IPS-18a (cell line): ENCODE measurements around the gene MB.

Experiments used
- H3K27ac ChIP-seq: one replicate; pipeline ENCODE4 v1.5.1; 2013; ENCODE audit warnings: low read length
- H3K27me3 ChIP-seq: one replicate; pipeline ENCODE4 v1.6.1; 2013; ENCODE audit warnings: mild to moderate bottlenecking, low read length; ENCODE audit not compliant: control insufficient read depth, insufficient read depth
- H3K36me3 ChIP-seq: one replicate; pipeline ENCODE4 v1.6.1; 2013; ENCODE audit warnings: low read depth, low read length; ENCODE audit not compliant: control insufficient read depth
- H3K4me1 ChIP-seq: one replicate; pipeline ENCODE4 v1.6.1; 2013; ENCODE audit warnings: low read depth, low read length; ENCODE audit not compliant: control insufficient read depth
- H3K4me3 ChIP-seq: one replicate; pipeline ENCODE4 v1.5.1; 2013; ENCODE audit warnings: low read length
- H3K9ac ChIP-seq: one replicate; pipeline ENCODE4 v1.6.1; 2013; ENCODE audit warnings: mild to moderate bottlenecking, low read length, moderate library complexity
- H3K9me3 ChIP-seq: one replicate; pipeline ENCODE4 v1.6.1; 2013; ENCODE audit warnings: low read depth, low read length; ENCODE audit not compliant: control insufficient read depth

Gene MB

DNA sequence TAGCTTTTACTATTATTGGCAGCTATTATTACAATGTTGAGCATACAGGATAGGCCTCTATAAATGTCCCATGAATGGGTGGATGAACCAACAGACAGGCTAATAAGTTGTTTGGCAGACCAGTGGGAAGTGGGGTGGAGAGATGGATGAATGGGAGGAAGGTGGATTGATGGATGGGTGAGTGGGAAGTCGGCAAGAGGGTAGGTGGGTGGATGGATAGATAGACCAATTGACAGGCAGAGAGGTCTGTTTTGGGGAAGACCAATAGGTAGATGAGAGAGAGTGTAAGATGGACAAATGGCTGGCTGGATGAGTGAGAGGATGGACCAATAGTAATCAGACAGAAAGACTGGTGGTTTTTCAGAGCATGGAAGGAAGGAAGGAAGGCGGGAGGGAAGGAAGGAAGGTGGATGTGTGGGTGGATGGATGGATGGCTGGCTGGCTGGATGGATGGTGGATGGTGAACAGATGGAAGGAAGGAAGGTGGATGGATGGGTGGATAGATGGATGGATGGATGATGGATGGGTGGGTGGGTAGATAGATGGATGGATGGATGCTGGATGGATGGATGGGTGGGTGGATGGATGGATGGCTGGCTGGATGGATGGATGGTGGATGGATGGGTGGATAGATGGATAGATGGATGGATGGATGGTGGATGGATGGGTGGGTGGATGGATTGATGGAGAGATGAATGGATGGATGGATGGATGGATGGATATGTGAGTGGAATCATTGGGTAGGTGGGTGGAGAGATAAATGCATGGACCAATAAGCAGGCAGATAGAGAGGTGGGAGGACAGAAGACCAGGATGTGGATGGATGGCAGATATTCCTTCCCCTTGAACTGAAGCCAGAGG lies 39.1 kb downstream of the MB start:
- Histone ChIP-seq H3K27ac (no peak overlapping the region), H3K9me3 (no peaks in the 10 kb centered on the region), H3K4me1 (no peaks in the 10 kb centered on the region), H3K36me3 (no peaks in the 10 kb centered on the region), H3K9ac (no peak overlapping the region), H3K27me3 (no peaks in the 10 kb centered on the region), H3K4me3 (no peak overlapping the region)

DNA sequence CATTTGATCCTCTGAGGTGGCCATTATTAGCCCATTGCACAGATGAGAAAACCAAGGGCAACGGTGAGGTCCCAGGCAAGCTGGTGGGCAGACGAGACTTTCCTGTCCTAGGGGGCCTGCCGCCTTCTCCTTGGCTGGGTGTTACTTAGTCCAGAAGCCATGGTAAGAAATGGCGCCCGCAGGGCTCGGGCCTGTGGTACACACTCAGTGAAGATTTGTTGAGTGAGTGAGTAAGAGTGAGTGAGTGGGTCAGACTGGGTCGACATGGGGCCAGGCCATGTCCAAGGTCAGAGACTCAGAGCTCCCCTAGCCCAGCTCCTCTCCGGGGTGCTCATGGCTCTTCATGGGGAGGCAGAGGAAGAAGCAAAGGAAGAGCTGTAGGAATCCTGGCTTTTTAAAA lies 40.5 kb downstream of the MB start:
- no peak overlapping the region for H3K4me3 ChIP-seq
- H3K27ac ChIP-seq = no peak overlapping the region
- H3K27me3 ChIP-seq = no peaks in the 10 kb centered on the region
- H3K36me3 ChIP-seq = no peaks in the 10 kb centered on the region
- H3K9ac ChIP-seq = no peak overlapping the region
- H3K4me1 ChIP-seq = no peaks in the 10 kb centered on the region
- no peaks in the 10 kb centered on the region for H3K9me3 ChIP-seq

GRCh38 chr22:35575116-35575748 lies 41.9 kb downstream of the MB start:
- Histone ChIP-seq H3K27me3 (no peaks in the 10 kb centered on the region), H3K36me3 (no peaks in the 10 kb centered on the region), H3K9ac (no peak overlapping the region), H3K9me3 (no peaks in the 10 kb centered on the region), H3K4me1 (no peaks in the 10 kb centered on the region), H3K27ac (no peak overlapping the region), H3K4me3 (no peak overlapping the region)

DNA sequence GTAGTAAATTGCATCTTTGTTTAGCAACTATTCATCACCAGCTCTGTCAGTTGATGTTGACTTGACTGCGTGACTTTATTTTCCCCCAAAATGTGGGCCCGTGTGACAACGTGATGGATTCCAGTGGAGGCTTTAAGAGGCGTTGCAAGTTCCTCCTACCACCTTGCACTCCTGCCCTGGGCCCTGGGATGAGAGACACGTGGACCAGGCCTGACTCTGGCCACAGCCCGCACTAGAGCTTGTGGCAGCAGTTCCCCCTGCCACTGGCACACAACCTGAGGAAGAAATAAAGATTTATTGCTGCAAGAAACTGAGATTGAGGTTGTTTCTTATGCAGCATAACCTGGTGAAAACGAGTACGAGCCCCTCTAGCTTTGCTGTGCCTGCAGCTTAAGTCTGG lies 44.6 kb downstream of the MB start:
- H3K4me3 ChIP-seq = no peak overlapping the region
- no peaks in the 10 kb centered on the region for H3K9me3 ChIP-seq
- no peak overlapping the region for H3K27ac ChIP-seq
- no peaks in the 10 kb centered on the region for H3K36me3 ChIP-seq
- no peaks in the 10 kb centered on the region for H3K27me3 ChIP-seq
- H3K4me1 ChIP-seq = no peaks in the 10 kb centered on the region
- no peak overlapping the region for H3K9ac ChIP-seq

- no peak overlapping the region for H3K4me3 ChIP-seq
- peaks cover 2% of the 10 kb centered on the region for H3K4me1 ChIP-seq
- no peaks in the 10 kb centered on the region for H3K27me3 ChIP-seq
- no peak overlapping the region for H3K9ac ChIP-seq
- no peak overlapping the region for H3K27ac ChIP-seq
- H3K36me3 ChIP-seq = no peaks in the 10 kb centered on the region
- H3K9me3 ChIP-seq = no peaks in the 10 kb centered on the region
These were observed 46.4 kb downstream of the MB start for GRCh38 chr22:35570686-35571194.

DNA sequence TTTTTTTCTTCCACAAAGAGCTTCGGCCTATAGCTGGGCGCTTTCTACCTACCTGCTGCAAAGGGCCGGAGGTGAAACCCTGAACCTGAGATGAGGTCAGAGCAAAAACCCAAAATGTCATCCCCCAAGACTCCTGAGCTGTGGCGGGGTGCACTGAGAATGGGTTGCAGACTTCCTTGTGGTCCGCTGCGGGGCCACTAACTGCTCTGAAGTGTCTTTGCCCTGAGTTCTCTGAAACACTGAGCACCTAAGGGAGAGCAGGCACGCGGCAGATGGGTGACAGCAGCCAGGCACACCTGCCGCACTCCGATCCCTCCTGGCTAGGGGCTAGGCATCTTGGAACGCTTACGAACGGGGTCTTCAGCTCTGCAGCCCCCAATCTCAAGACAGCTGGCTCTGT lies 47.2 kb downstream of the MB start:
- no peaks in the 10 kb centered on the region for H3K9me3 ChIP-seq
- H3K27ac ChIP-seq = no peak overlapping the region
- H3K4me3 ChIP-seq = no peak overlapping the region
- peaks cover 4% of the 10 kb centered on the region for H3K4me1 ChIP-seq
- H3K27me3 ChIP-seq = no peaks in the 10 kb centered on the region
- no peak overlapping the region for H3K9ac ChIP-seq
- H3K36me3 ChIP-seq = no peaks in the 10 kb centered on the region

GRCh38 chr22:35568751-35569739 lies 48.1 kb downstream of the MB start:
- no peak overlapping the region for H3K4me3 ChIP-seq
- H3K9ac ChIP-seq = no peak overlapping the region
- no peaks in the 10 kb centered on the region for H3K9me3 ChIP-seq
- no peaks in the 10 kb centered on the region for H3K36me3 ChIP-seq
- no peak overlapping the region for H3K27ac ChIP-seq
- H3K27me3 ChIP-seq = no peaks in the 10 kb centered on the region
- peaks cover 4% of the 10 kb centered on the region for H3K4me1 ChIP-seq

GRCh38 chr22:35567351-35568141 lies 49.6 kb downstream of the MB start:
- Histone ChIP-seq H3K27me3 (no peaks in the 10 kb centered on the region), H3K9me3 (no peaks in the 10 kb centered on the region), H3K4me3 (no peak overlapping the region), H3K9ac (no peak overlapping the region), H3K36me3 (no peaks in the 10 kb centered on the region), H3K27ac (no peak overlapping the region), H3K4me1 (peaks cover 4% of the 10 kb centered on the region)

DNA sequence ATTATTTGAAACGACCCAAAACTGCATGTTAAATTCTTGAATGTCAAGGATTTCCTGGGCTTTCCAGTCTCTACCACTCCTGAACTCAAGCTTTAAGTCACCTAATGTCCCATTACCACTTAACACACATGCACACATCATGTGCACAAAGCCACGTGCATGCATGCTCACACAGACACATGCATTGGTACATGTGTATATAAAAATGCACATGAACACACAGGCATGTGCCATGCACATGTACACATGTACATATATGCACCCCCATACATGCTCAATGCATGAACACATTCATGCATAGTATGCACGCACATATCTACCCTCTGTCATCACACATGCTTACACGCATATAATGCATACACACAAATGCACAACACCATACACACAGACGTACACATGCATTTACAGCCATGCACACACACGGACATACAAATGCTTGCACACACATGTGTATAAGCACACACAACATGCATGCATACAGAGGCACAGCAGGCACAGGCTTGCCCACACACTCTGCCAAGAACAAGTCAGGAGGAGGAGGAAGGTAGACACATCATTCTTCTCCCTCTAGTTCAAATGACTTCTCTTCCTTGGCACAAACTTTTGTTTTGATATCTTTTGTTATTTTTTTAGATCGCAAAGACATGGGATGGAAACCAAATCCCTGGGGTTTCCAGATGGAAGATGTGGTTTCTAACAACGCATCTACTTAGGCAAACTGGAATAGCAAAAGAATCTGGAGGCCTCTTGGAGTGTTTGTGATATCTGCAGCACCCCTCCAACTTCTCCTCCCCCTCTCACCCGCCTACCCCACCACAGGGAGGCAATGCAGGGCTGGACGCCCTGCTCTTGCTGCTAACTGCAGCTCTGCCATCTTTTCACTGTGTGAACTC lies 51.9 kb downstream of the MB start:
- H3K27ac ChIP-seq = no peak overlapping the region
- H3K9ac ChIP-seq = no peak overlapping the region
- peaks cover 8% of the 10 kb centered on the region for H3K4me1 ChIP-seq
- no peaks in the 10 kb centered on the region for H3K36me3 ChIP-seq
- H3K9me3 ChIP-seq = no peaks in the 10 kb centered on the region
- no peaks in the 10 kb centered on the region for H3K27me3 ChIP-seq
- H3K4me3 ChIP-seq = no peak overlapping the region

DNA sequence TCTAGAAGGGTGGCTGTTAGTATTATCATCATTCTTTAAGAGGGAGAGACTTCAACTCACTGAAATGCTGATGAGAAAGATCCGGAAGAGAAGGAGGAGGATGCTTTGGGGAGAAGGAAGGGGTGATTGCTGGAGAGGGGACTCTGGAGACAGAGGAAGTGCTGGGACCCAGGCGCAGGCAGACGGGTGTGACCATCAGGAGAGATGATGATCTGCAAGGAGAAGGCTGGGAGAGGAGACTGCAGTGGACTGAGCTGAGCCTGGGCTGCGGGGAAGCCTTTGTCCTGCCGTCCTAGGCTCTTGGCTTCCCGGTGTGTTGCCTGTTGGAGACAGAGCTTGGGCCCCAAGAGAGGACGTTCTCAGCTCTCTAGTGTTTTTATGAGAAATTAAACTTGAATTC lies 53.9 kb downstream of the MB start:
- Histone ChIP-seq H3K27ac (no peak overlapping the region), H3K36me3 (no peaks in the 10 kb centered on the region), H3K9ac (no peak overlapping the region), H3K4me3 (no peak overlapping the region), H3K9me3 (no peaks in the 10 kb centered on the region), H3K27me3 (no peaks in the 10 kb centered on the region), H3K4me1 (peaks cover 8% of the 10 kb centered on the region)
